HCEC 1CT (cell line): ENCODE data around the gene RIN3.

ENCODE experiments used
- DNase-seq: peaks from one replicate; pipeline ENCODE4 v3.0.0-alpha.2; 2017

The RIN3 gene

GRCh38 chr14:92510972-92511371 lies 2.6 kb upstream of the RIN3 start:
- no peak for DNase-seq

DNA sequence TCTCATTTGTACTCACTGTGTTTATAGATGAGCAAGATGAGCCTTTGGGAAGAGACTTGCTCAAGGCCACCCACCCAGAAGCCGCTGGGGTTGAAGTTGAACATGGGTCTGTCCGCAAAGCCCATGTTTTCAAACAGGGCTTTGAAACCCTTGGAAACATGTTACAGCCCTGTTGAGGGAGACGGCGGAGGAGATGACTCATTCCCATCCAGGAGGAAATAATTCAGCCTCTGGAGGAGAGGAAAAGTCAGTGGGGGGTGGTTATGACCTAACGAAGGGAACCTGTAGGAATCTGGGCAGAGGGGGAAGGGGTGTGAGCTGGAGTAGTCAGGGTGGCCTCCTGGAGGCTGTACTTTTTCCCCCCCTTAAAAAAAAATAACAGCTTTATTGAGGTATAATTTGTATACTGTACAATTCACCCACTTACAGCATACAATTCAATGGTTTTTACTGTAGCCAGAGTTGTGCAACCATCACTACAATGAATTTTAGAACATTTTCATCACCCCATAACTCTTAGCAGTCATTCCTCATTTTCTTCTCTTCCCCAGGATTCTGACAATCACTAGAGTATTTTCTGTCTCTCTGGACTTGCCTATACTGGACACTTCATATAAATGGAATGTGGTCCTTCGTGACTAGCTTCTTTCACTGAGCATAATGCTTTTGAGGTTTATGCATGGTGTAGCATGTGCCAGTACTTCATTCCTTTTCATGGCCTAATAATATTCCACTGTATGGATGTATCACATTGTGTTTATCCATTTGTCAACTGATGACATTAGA lies 1.9 kb upstream of the RIN3 start:
- DNase-seq, result peak; percentile 92

DNA sequence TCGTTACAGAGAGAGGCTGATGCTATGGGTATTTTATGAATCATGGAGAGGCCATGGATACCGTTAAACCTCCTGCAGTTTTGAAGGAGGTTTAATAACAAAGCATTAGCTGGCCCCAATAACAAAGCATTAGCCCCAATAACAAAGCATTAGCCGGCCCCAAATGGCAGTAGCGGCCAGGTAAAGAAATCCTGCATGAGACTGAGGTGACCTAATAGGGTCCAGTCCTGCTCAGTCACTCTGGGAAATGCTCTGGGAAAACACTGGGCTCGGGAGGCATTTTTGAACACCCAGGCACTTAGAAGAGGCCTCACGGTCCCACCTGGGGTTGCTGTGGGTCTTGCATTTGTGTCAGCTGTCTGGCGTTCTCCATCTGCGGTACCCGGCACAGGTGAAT lies 776 bp upstream of the RIN3 start:
- DNase-seq, result no peak

- DNase-seq, result peak; percentile 22
Observed at GRCh38 chr14:92513966-92514843, 624 bp downstream of the RIN3 start.

DNA sequence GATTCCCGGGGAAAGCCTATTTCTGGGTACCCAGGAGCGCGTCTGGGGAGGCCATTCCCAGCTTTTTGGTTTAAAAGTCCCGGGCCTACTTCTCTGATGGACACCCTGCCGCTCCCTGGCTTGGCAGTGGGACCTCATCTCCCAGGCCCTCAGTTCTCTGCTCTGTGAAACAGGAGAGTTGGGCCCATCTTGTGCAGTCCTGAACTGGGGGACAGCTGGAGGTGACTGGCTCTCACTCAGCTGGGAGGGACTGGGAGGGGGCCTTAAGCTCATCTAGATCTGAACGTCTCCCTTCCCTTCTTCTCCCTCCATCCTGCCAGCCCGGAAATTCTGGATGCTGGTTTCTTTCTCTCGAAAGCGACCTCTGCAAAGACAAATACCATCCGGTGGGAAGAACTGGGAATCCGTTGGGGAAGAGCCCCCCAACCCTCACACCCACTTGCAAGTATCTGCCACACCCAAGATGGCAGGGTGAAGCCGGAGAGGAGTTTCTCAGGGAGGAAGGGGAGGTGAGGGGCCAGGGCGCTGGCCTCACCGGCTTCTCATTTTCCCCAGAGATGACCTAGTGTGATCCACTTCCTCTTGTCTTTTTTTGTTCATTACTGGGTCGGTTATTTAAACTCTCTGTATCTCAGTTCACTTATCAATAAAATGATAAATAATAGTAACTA lies 1.4 kb downstream of the RIN3 start:
- DNase-seq, result no peak

GRCh38 chr14:92515546-92516343 lies 2.2 kb downstream of the RIN3 start:
- no peak for DNase-seq

DNA sequence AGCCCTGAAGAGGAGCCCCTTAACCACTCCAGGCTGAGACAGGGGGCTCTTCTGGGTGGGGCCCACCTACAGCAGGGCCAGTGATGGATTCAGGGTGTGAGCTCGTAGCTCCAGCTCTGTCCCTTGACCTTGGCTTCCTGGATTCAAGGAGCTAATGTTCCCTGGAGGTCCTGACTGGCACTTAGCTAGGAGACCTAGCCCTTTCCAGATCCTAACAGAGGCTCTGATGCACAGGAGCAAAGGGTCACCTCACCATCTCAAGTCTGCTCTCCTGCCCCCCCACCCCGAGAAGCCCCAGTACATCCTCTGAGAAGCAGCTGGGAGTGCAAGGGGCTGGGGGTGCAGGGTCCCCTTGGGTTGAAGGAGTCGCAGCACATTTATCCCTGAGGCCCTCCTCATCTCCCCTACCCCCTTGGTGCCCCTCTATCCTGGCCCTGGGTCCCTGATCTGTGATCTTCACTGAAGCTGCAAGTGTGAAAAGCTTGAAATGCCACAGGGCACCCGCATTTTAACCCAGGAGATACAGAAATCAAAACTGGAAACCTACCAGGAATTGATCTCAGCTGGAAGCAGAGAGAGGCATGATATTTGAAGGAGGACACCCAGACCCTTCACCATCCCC lies 2.9 kb downstream of the RIN3 start:
- DNase-seq, result no peak

DNA sequence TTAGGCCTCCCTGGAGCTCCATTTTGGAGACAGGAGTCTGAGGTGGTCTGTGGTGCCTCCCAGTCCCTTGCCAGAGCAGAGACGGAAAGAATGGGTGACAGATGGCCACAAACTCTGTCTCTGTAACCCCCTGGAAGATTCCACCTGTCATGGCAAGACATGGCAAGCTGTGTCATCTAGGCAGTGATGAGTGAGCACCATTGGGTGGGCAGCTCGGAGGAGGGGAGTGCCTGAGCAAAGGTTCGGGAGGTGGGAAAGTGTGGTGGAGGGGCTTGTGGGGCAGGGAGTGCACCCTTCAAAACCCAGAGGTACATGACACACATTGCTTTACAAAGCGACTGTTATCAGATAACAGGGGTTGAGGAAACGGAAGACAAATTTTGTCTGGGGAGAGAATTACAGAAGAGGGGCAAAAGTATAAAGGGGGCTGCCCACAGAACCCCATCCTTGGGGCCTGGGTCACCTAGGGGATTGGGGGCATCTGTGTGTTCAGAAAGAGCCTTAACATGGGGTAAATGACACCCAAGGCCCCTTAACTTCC lies 3.5 kb downstream of the RIN3 start:
- no peak for DNase-seq

DNA sequence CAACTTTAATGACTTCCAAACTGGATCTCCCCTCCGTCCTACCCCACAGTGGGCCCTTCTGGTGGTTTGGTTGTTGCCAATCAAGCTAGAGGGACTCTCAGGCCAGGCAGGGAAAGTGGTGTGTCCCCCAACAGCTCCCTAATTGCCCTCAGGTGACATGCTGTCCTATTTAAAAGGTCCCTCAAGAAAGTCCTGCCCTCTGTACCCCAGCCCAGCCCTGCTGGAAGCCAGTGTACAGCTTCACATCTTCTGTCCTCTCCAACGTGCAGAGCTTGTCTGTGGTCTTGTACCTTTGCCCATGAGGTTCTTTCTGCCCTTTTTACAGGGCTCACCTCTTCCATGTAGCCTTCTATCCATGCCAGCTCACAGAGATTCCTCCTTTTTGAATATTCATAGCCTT lies 4.2 kb downstream of the RIN3 start:
- no peak for DNase-seq

DNA sequence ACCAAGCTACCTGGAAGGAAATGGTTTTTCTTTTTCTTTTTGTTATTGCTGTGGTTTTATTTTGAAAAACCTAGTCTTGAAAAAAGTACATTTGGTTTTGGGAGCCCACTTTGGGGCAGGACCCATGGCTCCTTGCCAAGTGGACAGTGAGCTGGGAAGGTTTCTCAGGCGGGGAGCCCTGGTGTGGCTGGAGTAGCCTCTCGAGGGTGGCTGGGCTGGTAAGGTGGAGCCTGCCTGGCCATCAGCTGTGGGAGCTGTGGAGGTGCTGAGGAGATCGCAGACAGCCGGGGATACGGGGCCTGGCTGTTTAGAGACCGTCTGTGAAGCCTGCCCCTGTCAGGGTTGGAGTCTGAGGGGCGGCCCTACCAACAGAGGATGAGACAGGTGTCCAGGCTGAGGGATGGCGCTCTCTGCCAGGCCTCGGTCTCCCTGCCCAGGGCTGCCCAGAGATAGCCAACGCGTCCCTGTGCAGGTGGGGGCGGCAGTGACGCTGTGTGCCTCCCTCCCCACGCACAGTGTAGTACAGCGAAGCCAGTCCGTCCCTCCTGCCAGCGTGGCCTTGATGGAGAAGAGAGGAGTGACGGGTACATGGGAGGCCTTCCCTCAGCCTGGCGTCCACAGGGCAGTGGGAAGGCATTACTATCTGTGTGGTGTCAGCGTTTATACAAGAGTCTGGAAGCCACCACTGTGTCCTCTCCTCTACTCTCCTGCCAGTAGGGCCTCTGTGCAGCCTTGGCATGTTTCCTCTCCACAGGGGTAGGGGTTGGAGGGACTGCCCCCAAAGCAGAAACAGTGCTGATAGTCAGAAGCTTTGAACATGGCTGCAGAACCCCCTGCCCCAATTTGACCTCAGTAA lies 5.9 kb downstream of the RIN3 start:
- DNase-seq, result no peak

- DNase-seq, result no peak
Observed at GRCh38 chr14:92520102-92521057, 6.8 kb downstream of the RIN3 start.

GRCh38 chr14:92521058-92521415 lies 7.5 kb downstream of the RIN3 start:
- no peak for DNase-seq

DNA sequence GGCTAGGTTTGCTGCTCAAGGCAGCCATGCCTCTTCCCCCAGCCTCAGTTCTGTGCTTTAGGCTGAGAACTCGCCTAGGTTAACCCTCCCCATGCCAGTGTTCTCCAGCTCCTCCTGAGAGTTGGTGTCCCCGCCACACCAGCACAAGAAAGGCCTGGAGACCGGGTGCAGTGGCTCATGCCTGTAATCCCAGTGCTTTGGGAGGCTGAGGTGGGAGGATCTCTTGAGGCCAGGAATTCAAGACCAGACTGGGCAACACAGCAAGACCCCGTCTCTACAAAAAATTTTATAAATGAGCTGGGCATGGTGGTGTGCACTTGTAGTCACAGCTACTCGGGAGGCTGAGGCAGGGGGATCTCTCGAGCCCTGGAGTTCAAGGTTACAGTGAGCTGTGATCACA lies 10.2 kb downstream of the RIN3 start:
- DNase-seq, result no peak

GRCh38 chr14:92524602-92525185 lies 11.1 kb downstream of the RIN3 start:
- no peak for DNase-seq

GRCh38 chr14:92525322-92526095 lies 11.9 kb downstream of the RIN3 start:
- no peak for DNase-seq

GRCh38 chr14:92527721-92528120 lies 14.1 kb downstream of the RIN3 start:
- no peak for DNase-seq

DNA sequence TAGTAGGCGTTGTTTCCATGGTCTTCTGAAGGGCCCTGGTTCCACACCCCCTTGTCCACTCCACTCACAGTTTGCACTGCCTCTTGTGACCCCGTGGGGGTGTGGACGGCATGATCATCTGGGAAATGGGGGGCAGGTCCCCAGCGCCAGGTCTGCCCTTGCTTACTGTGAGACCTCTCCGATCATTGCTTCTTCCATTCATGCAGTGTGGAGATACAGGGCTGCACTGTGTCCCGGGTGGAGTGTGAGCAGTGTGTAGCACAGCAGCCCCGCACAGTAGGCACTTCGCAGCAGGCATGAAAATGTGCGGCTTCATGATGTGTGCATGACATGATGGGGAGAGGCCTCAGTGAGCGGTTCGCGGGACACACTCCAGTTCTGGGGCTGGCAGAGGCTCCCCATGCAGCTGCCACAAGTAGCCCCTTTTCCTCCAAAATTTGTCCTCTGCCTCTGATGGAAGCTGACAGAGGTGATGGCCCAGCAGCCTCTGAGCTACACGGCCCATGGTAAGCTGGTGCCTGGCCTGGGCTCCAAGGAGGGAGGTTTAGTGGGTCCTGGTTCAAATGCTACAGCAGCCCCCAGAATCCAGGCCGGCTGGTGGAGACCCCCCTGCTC lies 15.0 kb downstream of the RIN3 start:
- DNase-seq, result no peak

- no peak for DNase-seq
Observed at GRCh38 chr14:92529903-92530302, 16.3 kb downstream of the RIN3 start.
